ENCODE data around the gene AFF3.

The AFF3 gene

GRCh38 chr2:100040906-100041305, 101.5 kb downstream of the AFF3 start:
- DNase-seq, result no peak

DNA sequence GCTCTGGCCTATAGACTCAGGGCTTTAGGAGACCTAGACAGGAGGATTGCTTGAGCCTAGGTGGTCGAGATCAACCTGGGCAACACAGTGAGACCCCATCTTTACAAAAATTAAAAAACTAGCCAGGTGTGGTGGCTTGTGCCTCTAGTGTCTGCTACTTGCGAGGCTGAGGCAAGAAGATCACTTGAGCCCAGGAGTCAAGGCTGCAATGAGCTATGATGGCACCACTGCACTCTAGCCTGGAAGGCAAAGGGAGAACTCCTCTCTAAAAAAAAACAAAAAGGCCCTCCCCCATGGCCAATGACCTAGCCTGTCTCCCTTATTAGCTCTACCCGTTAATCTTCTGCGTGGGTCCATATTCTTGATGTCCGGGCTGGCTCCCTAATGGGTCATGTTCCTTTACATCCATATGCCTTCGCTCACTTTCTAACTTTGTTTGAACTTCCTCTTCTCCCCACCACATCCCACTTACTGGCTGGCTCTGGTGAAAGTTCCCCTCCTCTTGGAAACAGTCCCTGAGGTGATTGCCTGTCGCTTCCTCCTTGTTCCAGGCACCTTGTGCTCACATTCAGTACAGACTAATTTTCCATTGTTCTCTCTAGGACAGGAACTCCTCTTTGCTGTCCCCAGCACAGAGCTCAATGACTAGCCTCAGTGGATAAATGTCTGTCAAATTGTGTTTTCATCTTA, 103.0 kb downstream of the AFF3 start:
- no peak for DNase-seq

DNA sequence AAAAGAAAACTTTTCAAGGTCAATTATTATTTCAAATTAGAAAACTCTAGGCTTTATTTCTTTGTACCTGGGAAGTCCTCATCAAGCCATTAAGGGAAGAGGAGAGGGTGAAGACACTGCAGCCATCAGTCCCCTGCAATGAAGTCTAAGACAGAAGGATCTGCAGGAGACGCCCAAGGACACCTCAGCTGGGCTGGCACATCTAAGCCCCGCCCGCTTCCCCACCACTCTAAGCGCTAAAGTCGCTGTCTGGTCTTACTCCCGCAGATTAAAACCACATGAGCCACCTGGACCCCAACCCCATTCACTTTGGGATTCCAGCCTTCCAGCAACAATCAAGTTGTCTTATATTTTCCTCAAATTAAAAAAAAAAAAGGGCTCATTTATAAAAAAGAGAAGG, 104.4 kb downstream of the AFF3 start:
- no peak for DNase-seq

- no peak for DNase-seq
Measured at GRCh38 chr2:100036793-100037192, 105.6 kb downstream of the AFF3 start.

DNA sequence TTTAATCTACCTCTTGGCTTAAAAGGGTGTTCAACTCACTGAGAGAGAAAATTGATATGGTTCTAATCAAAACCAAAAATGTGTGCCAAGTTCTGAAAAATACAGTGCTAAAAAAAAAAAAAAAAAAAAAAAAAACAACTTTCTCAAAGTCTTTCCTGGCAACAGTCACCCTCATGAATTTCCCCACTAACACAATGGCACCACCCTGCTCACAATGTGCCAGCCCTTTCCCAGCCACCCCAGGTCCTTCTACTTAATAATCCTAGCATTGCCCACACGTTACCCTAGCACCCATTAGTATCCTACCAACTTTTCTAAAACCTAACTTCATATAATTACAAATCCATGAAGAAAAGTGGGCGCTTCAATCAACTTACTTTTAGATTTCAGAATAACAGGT, 106.4 kb downstream of the AFF3 start:
- no peak for DNase-seq

GRCh38 chr2:100034431-100034830, 108.0 kb downstream of the AFF3 start:
- no peak for DNase-seq

GRCh38 chr2:100033976-100034375, 108.4 kb downstream of the AFF3 start:
- no peak for DNase-seq

- DNase-seq, result no peak
Measured at GRCh38 chr2:100031604-100032003, 110.8 kb downstream of the AFF3 start.

DNA sequence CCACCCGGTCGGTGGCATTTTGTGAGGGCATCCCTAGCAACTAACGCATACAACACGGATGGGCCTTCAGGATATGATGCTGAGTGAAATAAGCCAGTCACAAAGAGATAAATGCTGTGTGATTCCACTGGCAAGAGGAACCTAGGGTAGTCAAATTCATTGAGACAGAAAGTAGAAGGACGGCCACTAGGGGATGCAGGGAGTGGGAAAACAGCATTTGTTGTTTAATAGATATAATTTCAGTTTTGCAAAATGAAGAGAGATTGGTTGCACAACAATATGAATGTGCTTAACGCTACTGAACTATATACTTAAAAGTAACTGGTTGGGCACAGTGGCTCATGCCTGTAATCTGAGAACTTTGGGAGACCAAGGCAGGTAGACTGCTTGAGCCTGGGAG, 112.9 kb downstream of the AFF3 start:
- DNase-seq, result no peak

DNA sequence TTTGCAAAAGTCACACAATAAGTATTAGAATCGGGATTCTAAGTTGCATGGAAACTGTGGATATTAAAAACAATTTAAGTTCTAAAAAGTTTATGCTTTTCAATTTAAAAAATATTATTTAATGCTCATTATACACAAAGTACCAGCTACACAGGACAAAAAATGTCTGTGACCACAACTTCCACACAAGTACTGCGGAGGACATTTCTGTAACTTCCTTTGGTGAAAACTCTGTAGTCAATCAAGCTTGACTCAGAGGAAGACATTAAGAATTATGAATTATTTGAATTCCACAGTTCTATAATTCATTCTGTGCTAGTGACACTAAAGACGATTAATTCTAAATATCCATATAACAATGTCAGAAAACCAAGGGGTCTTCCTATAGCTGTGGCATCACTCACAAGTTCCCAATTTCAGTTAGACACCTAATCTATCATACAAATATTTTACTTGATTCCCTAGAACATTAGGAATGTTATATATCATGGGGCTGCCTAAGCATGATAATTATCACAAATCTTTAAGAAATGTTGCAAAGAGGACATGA, 120.5 kb downstream of the AFF3 start:
- no peak for DNase-seq

GRCh38 chr2:100019499-100019898, 122.9 kb downstream of the AFF3 start:
- DNase-seq, result no peak

GRCh38 chr2:100018341-100019193, 123.8 kb downstream of the AFF3 start:
- no peak for DNase-seq

DNA sequence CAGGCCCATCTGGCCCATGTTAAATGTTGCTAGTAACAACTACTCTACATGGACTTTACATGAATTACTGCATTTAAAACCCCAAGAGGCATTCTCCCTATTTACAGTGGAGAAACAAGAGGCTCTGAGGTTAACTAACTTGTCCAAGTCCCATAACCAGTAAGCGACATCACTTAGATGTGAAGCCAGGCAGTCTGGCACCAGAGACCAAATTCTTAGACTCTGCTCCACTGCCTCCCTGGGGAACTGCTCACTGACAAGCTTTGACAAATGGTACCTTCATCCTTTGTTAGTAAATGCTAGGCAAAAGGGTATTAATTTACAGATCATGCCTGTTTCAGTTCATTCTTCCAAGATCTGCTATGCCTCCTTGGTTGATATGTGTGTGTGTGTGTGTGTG, 124.8 kb downstream of the AFF3 start:
- DNase-seq, result no peak

- no peak for DNase-seq
Measured at GRCh38 chr2:100016756-100017155, 125.6 kb downstream of the AFF3 start.

DNA sequence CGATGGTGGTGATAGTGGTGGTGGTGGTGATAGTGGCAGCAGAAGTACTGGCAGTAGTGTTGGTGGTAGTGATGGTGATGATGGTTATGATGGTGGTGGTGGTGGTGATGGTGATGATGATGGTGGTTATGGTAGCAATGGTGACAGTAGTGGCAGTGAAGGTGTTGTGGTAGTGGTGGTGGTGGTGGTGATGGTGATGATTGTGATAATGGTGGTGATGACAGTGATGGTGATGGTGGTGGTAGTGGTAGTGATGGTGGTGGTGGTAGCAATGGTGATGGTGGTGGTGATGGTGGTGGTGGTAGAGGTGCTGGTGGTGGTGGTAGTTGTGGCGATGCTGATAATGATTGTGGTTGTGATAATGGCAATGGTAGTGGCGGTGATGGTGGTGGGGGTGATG, 126.5 kb downstream of the AFF3 start:
- DNase-seq, result no peak

DNA sequence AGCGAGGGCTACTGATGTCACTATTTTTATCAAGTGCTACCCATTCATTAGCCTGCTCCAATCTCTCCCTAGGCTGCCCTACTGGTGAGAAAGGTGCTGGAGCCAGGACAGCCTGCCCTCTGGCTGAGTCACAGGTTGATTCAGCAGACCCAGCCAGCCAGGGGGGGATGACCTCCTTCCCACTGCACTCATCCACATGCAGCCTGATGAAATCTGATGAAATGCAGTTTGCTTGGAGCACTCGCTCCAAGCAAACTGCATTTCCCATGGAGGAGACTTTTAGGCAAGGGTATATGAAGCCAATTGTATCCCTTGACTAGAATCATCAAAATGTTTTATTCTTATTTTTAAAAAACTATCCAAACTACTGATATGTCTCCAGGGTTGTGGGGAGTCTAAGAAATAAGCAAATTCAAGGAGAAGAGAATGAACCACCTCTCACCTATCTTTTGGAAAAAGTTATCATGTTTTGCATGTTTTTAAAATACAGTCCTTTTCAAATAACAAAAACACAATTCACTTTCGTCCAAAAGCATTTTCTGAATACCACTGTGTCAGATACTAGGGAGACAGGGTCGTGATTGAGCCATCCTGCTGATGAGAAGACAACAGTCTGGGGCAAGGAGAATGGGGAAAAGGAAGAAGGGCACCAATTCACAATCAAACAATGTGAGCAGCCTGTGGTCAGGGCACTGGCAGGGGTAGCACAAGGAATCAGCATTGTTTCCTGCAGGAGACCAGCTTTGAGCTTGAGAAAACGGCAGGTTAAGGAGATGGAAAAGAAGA, 128.3 kb downstream of the AFF3 start:
- DNase-seq, result no peak

DNA sequence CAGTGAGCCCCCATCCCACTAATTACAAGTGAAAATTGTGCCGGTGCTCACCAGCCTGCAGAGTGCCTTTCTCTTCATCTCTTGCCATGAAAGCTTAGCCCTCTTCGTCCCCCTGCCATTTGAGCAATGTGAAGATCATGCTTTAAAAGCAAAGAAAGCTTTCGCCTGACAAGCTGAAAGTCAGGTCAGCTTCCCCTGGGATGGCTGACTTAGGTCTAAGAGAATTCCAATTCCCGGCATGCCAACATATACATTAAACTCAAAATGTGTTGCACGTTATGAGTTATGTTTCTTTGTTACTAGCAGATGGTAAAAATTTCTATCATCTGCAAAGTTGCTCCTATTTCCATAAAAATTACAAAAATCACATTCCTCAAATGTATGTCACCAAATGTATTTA, 129.8 kb downstream of the AFF3 start:
- no peak for DNase-seq

DNA sequence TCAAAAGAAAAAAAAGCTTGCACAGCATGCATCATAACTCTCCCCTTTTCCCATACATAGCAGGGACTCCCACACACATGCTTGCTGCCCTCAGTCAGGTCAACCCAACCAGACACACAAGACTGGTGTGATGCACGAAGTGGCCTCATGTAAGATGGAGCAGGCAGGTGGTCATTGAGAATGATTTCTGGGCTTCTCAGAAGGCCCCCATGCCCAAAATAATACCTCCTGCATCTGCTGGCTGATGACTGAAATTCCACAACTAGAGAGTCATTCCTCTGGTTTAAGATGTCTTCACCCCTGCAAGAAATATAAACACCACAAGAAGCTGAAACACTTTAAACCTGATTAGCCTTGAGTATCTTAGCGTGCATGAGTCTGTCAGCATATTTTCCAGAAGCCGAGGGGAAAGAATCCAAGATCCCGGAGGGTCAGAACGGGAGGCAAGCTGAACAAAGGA, 131.1 kb downstream of the AFF3 start:
- no peak for DNase-seq

DNA sequence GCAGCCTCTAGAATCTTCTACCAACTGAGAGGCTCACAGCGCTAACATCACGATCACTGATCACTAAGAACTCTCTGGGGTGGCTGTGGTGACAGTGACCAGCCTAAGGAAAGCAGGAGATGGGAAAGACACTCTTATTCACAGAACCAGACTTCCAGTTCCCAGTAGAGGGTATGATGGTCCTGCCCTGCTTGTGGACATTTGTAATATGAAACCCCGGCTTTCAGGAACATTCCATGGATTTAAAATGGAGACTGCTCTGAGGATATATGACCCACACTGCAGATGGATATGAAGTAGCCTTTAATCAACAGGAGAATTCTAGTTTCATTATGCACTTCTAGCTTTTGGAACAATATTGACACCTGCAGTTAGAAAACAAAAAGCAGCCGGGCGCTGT, 131.8 kb downstream of the AFF3 start:
- no peak for DNase-seq

DNA sequence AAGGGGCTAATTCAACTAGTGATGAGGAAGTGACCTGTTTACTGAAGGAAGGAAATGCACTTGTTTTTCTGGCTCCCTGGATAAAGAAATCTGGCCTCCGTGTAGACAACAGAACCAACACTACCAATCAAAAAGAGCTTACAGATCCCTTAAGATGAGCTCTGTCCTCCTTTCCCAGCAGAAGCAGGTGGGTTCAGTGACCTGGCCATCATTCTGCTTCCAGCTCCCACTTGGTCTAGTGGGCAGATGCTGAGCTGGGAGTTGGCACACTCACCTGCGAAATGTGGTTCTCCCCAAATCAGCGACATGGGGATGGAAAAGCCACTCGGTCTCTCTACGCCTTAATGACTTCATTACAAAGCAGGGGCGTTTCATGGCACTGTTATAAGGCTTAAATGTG, 132.6 kb downstream of the AFF3 start:
- DNase-seq, result no peak

DNA sequence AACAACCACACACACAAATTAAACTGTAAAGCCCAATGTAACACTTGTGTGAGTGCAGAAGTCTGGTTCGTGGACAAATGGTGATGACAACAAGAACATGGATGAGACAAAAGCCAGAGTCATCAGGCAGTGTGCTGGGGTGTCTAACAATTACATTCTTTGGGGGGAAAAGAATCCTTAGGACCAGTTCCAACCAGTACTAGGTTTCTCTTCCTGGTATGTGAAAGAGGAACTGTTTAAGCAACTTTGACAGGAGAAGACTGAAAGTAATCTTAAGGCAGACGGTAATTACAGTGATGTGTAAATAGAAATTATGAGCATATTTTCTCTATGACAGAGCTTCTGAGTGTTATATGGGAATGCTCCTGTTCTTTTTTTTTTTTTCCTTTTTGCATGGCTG, 133.4 kb downstream of the AFF3 start:
- no peak for DNase-seq

DNA sequence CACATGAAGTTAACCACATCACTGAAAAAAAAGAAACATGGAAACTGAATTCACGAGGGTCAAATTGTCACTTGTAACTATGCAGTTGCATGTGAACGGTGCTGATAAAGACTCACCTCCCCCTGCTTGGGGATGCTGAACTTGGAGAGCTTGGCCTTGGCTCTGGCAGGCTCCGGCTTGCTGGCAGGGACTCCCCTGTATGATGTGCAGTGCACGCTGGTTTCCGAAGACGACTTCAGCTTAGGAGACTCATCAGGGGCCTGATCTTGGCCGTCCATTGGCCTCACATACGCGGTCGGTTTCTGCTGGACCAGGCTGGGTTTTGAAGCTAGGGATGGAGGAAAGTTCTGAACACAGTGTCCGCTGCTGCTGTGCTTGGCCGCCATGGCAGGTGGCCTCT, 135.9 kb downstream of the AFF3 start:
- no peak for DNase-seq

DNA sequence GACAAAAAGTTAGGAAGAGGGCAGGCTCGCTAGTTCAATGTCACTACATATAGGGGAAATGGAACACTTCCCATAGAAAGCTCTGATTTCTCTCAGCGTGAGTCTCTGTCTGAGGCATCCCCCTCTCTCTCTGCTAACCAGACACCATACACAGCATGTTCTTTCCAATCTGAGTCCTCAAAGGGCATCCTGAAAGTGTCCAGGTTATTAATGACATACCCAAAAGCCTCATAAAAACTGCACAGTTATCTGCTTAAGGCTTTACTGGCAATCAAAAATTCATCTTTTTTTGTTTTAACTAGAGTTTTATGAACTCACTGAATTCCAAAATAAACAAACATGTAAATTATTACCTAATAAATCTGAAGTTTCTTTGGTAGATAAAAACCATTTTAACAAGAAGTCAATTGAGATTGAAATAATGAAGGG, 137.4 kb downstream of the AFF3 start:
- no peak for DNase-seq
